Epithelial cell of esophagus (primary cell): Measurements from ENCODE around the gene TMEM272.
"Not testable (repeated sequence)": the region's sequence is repeated elsewhere in the genome, so short reads cannot be mapped to it uniquely, and the experiment has no call there.

Source experiments
- DNase-seq: peaks from one replicate; pipeline ENCODE4 v3.0.0; 2010; ENCODE audit warnings: low read depth
- H3K4me3 ChIP-seq: 2 replicates; pipeline ENCODE4 v1.5.1; 2011; ENCODE audit warnings: mild to moderate bottlenecking, low read length, control low read depth
- CTCF ChIP-seq: IDR thresholded peaks from 2 replicates; pipeline ENCODE4 v1.5.1; 2011; ENCODE audit warnings: low read depth, mild to moderate bottlenecking, low read length, control low read depth, inconsistent platforms; ENCODE audit not compliant: insufficient read depth; ENCODE audit errors: missing control alignments

The TMEM272 gene

GRCh38 chr13:51826606-51827005 lies 18.4 kb downstream of the TMEM272 start:
- TF ChIP-seq CTCF, result no peak
- DNase-seq, result peak; percentile 77
- H3K4me3 ChIP-seq, result no peak overlapping the region

GRCh38 chr13:51825681-51826254 lies 19.2 kb downstream of the TMEM272 start:
- no peak for DNase-seq
- no peak for TF ChIP-seq CTCF
- H3K4me3 ChIP-seq, result no peak overlapping the region

- TF ChIP-seq CTCF, result no peak
- no peak overlapping the region for H3K4me3 ChIP-seq
- DNase-seq, result peak; percentile 25
Measured at GRCh38 chr13:51825165-51825592, 19.8 kb downstream of the TMEM272 start.

- DNase-seq, H3K4me3 ChIP-seq: not testable (repeated sequence)
Measured at GRCh38 chr13:51824712-51825111, 20.3 kb downstream of the TMEM272 start.

- TF ChIP-seq CTCF, result no peak
- DNase-seq, result no peak
- no peak overlapping the region for H3K4me3 ChIP-seq
Measured at GRCh38 chr13:51823863-51824262, 21.1 kb downstream of the TMEM272 start.

GRCh38 chr13:51823359-51823758 lies 21.6 kb downstream of the TMEM272 start:
- DNase-seq, result no peak
- no peak for TF ChIP-seq CTCF
- no peak overlapping the region for H3K4me3 ChIP-seq

- DNase-seq, result no peak
- no peak overlapping the region for H3K4me3 ChIP-seq
- TF ChIP-seq CTCF, result no peak
Measured at GRCh38 chr13:51822106-51822815, 22.7 kb downstream of the TMEM272 start.
